Skeletal muscle tissue (tissue), 4 donors: Measurements from ENCODE around the gene MRTFA. TPM values are rescaled to one million over a fixed set of nuclear protein-coding genes. Genes with fewer than 3 reads are reported as not detected.
A peak's percentile ranks its signal among the peaks of the same experiment; 100 is the strongest.

ENCODE experiments used
- H3K27ac ChIP-seq: one replicate; pipeline ENCODE4 v1.7.0; 2013; ENCODE audit warnings: mild to moderate bottlenecking, low read depth, low read length, inconsistent platforms
- H3K27me3 ChIP-seq, 3 donors: one replicate each; pipeline ENCODE4 v1.7.0; 2013; ENCODE audit warnings: low read length in 3 of 3; ENCODE audit not compliant: control insufficient read depth in 3 of 3, insufficient read depth in 3 of 3
- H3K36me3 ChIP-seq, 3 donors: one replicate each; pipeline ENCODE4 v1.7.0; 2013; ENCODE audit warnings: low read length in 3 of 3; ENCODE audit not compliant: control insufficient read depth in 3 of 3, insufficient read depth in 3 of 3
- H3K4me1 ChIP-seq, 3 donors: one replicate each; pipeline ENCODE4 v1.7.0; 2013; ENCODE audit warnings: low read length in 3 of 3, mild to moderate bottlenecking in 3 of 3; ENCODE audit not compliant: control insufficient read depth in 3 of 3, insufficient read depth in 3 of 3
- H3K4me3 ChIP-seq, 3 donors: one replicate each; pipeline ENCODE4 v1.7.0; 2013; ENCODE audit warnings: low read length in 3 of 3
- H3K9ac ChIP-seq, 3 donors: one replicate each; pipeline ENCODE4 v1.7.0; 2013; ENCODE audit warnings: low read length in 3 of 3, mild to moderate bottlenecking in 3 of 3, moderate library complexity in 2 of 3, low read depth in 1 of 3
- H3K9me3 ChIP-seq, 3 donors: one replicate each; pipeline ENCODE4 v1.7.0; 2013; ENCODE audit warnings: low read length in 3 of 3; ENCODE audit not compliant: control insufficient read depth in 3 of 3
- total RNA-seq: library from RNA; depleted of rRNA; stranded (reverse); fragments of >200 nt; gene quantifications from one replicate; pipeline ENCODE4 v1.2.3, GENCODE V29; 2014
- donor health status: Osteomylitis.

Gene MRTFA
- total RNA-seq, 1 donor from 2014 or later: 25.6 TPM

DNA sequence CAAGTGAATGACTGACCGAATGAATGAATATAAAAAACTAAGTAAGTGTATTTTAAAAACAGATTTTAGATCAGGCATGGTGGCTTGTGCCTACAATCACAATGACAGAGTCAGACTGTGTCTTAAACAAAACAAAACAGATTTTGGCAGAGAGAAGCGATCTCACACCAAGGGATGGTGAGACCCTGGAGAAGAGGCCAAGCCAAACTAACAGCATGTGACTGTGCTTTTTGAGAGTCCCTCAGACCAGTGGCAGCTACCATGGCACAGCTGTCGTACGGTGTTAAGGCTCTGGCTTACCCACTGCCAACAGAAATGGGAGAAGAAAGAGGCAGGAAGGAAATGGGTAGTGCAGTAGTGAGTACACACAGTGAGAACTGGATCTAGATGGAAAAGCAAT lies 205.5 kb downstream of the MRTFA start:
- Histone ChIP-seq H3K27me3 (no peaks in the 10 kb centered on the region), H3K27ac (no peak overlapping the region), H3K4me1 (peaks cover 23 to 54% (median 26%) of the 10 kb centered on the region in 3 donors), H3K4me3 (no peak overlapping the region), H3K9me3 (no peaks in the 10 kb centered on the region), H3K36me3 (peaks cover 27 to 47% (median 43%) of the 10 kb centered on the region in 3 donors), H3K9ac (no peak overlapping the region)

DNA sequence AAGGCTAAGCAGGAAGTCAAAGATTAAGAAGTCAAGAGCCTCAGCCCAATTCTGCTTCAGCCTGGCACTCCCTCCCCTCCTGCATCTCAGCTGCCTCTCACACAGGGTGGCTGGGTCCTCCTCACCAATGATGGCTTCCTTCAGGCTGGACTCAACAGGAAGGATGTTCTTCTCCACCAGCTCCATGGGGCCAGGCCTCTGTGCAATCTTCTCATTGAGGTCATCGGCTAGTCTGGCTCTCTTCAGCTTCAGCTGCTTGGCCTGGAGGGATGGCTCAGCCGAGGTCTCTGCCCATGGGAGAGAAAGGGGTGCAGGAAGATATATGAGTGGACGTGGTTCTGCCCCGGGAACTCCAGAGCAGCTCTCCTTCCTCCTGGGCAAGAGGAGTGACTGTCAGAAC lies 207.0 kb downstream of the MRTFA start:
- Histone ChIP-seq H3K36me3 (peaks cover 30 to 50% (median 49%) of the 10 kb centered on the region in 3 donors), H3K4me3 (no peak overlapping the region), H3K27me3 (no peaks in the 10 kb centered on the region), H3K27ac (no peak overlapping the region), H3K4me1 (peaks cover 32 to 57% (median 34%) of the 10 kb centered on the region in 3 donors), H3K9ac (no peak overlapping the region), H3K9me3 (no peaks in the 10 kb centered on the region)

DNA sequence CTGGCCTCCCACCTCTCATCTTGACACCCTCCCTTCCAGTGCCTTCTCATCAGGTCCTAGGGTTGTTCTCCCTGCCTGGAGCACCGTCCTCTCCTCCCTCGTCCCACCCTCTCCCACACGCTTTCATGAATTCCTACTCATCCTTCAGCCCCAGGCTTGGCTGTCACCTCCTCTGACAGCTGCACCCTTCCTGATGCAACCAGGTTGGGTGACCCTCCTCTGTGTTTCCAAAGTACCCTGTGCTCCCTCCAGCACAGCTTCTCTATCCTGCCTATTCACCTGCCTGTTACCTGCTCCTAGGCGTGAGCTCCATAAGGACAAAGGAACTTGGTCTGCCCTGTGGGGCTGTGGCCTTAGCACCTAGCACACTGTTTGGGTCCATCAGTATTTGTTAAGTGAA lies 207.7 kb downstream of the MRTFA start:
- Histone ChIP-seq H3K4me3 (no peak overlapping the region), H3K27ac (no peak overlapping the region), H3K4me1 (peaks cover 36 to 61% (median 39%) of the 10 kb centered on the region in 3 donors), H3K9me3 (no peaks in the 10 kb centered on the region), H3K27me3 (no peaks in the 10 kb centered on the region), H3K9ac (no peak overlapping the region), H3K36me3 (peaks cover 34 to 50% (median 50%) of the 10 kb centered on the region in 3 donors)

- peaks cover 50 to 70% (median 56%) of the 10 kb centered on the region in 3 donors for H3K4me1 ChIP-seq
- no peak overlapping the region for H3K4me3 ChIP-seq
- H3K27me3 ChIP-seq: no peaks in the 10 kb centered on the region
- H3K9me3 ChIP-seq: no peaks in the 10 kb centered on the region
- peaks cover 52 to 70% (median 66%) of the 10 kb centered on the region in 3 donors for H3K36me3 ChIP-seq
- peak overlapping the region; percentile 29 to 66 (median 43) for H3K9ac ChIP-seq
- peak overlapping the region; percentile 79 for H3K27ac ChIP-seq
Measured at GRCh38 chr22:40426594-40427333, 209.8 kb downstream of the MRTFA start.

DNA sequence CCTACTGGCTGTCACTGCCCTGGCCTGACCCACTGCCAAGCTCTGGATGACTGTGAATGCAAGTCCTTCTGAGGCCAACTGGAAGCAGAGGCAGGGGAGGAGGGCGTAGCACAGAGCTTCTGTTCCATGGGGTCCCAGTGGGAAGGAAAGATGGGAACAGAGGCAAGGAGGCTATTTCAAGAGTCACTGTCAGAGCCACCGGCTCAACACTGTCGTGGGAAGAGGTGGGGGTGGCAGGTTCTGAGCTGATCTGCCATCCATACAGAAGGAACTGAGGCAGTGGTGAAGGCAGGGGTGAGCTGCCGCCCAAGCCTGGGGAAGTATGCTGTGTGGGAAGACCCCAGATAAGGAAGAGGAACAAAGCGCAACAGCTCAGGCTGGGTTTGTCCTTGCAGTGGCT lies 211.4 kb downstream of the MRTFA start:
- Histone ChIP-seq H3K27ac (peak overlapping the region; percentile 61), H3K27me3 (no peaks in the 10 kb centered on the region), H3K9me3 (no peaks in the 10 kb centered on the region), H3K4me1 (peaks cover 46 to 65% (median 51%) of the 10 kb centered on the region in 3 donors), H3K9ac (peak overlapping the region in 1 of 3 donors; percentile 3), H3K36me3 (peaks cover 66 to 83% (median 74%) of the 10 kb centered on the region in 3 donors), H3K4me3 (no peak overlapping the region)

GRCh38 chr22:40423882-40424640 lies 212.5 kb downstream of the MRTFA start:
- no peaks in the 10 kb centered on the region for H3K9me3 ChIP-seq
- peaks cover 66 to 84% (median 74%) of the 10 kb centered on the region in 3 donors for H3K36me3 ChIP-seq
- H3K9ac ChIP-seq: peak overlapping the region in 2 of 3 donors; percentile 40 to 46
- peaks cover 46 to 63% (median 51%) of the 10 kb centered on the region in 3 donors for H3K4me1 ChIP-seq
- peak overlapping the region; percentile 61 for H3K27ac ChIP-seq
- H3K4me3 ChIP-seq: no peak overlapping the region
- no peaks in the 10 kb centered on the region for H3K27me3 ChIP-seq

GRCh38 chr22:40423310-40423688 lies 213.2 kb downstream of the MRTFA start:
- Histone ChIP-seq H3K4me3 (no peak overlapping the region), H3K36me3 (peaks cover 66 to 82% (median 73%) of the 10 kb centered on the region in 3 donors), H3K27ac (no peak overlapping the region), H3K9me3 (no peaks in the 10 kb centered on the region), H3K27me3 (no peaks in the 10 kb centered on the region), H3K4me1 (peaks cover 46 to 63% (median 51%) of the 10 kb centered on the region in 3 donors), H3K9ac (peak overlapping the region in 1 of 3 donors; percentile 10)

DNA sequence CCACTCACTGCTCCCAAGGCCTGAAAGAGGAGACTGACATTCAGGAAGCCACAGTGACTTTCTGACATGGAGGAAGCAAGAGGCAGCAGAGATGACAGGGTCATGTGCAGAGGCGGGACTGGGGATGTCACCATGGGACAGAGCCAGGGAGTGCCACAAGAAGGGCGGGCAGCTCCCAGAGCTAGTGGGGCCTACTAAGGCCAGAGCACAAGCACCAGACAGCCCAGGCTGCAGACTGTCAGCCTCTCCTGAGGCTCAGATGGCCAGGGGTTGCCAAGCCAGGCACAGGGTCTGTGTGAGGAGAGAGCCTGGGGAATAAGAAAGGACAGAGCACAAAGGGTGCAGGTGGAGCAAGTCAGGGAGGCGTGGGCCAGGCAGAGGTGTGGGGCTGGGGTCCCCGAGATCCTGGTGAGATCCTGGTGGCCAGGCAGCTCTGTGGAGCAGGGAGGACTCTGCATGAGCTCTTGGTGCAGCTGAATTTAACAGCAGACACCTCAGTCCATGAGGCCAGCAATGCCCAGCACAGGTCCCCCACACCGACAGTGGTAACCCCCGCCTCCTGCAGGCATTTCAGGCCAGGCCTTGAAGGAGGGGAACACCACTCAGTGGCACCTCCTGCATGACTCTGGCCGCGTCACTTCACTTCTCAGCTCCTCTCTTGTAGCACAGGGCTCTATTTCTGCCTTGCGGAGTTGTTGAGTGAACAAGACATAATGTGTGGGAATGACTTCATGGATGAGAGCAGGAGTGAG lies 213.8 kb downstream of the MRTFA start:
- Histone ChIP-seq H3K27ac (peak overlapping the region; percentile 13), H3K9ac (peak overlapping the region in 2 of 3 donors; percentile 10 to 23), H3K27me3 (no peaks in the 10 kb centered on the region), H3K4me1 (peaks cover 46 to 60% (median 51%) of the 10 kb centered on the region in 3 donors), H3K36me3 (peaks cover 67 to 82% (median 69%) of the 10 kb centered on the region in 3 donors), H3K9me3 (no peaks in the 10 kb centered on the region), H3K4me3 (no peak overlapping the region)

- Histone ChIP-seq H3K4me1 (peaks cover 46 to 53% (median 48%) of the 10 kb centered on the region in 3 donors), H3K36me3 (peaks cover 64 to 84% (median 71%) of the 10 kb centered on the region in 3 donors), H3K27ac (no peak overlapping the region), H3K4me3 (no peak overlapping the region), H3K9me3 (no peaks in the 10 kb centered on the region), H3K27me3 (no peaks in the 10 kb centered on the region), H3K9ac (peak overlapping the region in 2 of 3 donors; percentile 23 to 68)
Measured at GRCh38 chr22:40421941-40422340, 214.6 kb downstream of the MRTFA start.
